Activated naive CD4-positive, alpha-beta T cell treated with anti-CD3 and anti-CD28 coated beads, Interleukin-2, amount 10 ng/mL, durations not matched to agents 5 hours and 36 hours (primary cell): ENCODE data around the gene LPA. TPM values are rescaled to one million over a fixed set of nuclear protein-coding genes. Genes with fewer than 3 reads are reported as not detected.

Source experiments
- total RNA-seq, 2 experiments: library from RNA; stranded (reverse); gene quantifications; one replicate each; pipeline ENCODE4 v1.2.3, GENCODE V29; 2021

Gene LPA
- not detected for total RNA-seq

GRCh38 chr6:160664198-160664597 is at the start of gene LPA:
Gene LPA, minus strand, starts transcription at chr6:160664275. Its CDS starts 61 bp downstream, at chr6:160664214.

GRCh38 chr6:160701918-160702680 is 38.0 kb upstream of the LPA start, which contains the start of gene PLG:
Gene PLG, plus strand, starts transcription at chr6:160702244. Its CDS starts 61 bp downstream, at chr6:160702305.

Other genes starting within 250 kb of the LPA start
- under 1 TPM in 1 of 2 experiments, not detected in 1; 0.28 TPM for gene PLG, start 38.0 kb upstream of the LPA start, total RNA-seq